ENCODE results near the gene COLEC12.

The COLEC12 gene

GRCh38 chr18:507636-508035 lies 7.1 kb upstream of the COLEC12 start:
- no peak for DNase-seq (ENCODE audit: low read depth, low spot score)
- H3K4me3 ChIP-seq (ENCODE audit: low read length), result no peak overlapping the region

DNA sequence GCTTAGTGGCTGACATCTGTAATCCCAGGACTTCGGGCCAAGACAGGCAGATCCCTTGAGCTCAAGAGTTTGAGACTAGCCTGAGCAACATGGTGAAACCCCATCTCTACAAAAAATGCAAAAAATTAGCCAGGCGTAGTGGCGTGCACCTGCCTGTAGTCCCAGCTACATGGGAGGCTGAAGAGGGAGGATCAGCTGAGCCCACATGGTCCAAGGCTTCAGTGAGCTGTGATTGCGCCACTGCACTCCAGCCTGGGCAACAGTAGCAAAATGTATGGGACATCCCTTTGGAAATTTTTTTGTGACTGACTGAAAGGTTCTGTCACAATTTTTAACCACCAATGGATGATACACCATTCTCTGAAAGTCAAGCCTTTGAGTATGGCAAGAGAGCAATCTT lies 6.3 kb upstream of the COLEC12 start:
- no peak for DNase-seq (ENCODE audit: low read depth, low spot score)
- H3K4me3 ChIP-seq (ENCODE audit: low read length), result no peak overlapping the region

DNA sequence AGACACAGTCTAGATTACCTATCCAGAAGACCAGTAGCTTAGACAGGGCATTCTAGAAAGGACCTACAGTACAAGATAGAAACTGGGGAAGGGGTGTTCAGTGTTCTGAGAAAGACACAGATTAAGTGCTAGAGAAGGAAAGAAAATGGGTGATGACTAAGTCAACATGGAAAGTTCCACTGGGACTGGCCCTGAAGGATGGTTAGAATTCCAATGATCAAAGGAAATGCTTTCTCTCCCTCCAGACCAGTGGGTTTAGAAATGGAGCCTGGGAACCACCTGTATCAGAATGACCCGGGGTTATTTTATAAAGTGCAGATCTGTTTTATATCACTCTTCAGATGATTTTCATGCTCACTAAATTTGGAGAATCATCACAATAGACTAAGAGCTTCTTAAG lies 5.8 kb upstream of the COLEC12 start:
- DNase-seq (ENCODE audit: low read depth, low spot score), result no peak
- no peak overlapping the region for H3K4me3 ChIP-seq (ENCODE audit: low read length)

- no peak for DNase-seq (ENCODE audit: low read depth, low spot score)
- no peak overlapping the region for H3K4me3 ChIP-seq (ENCODE audit: low read length)
Observed at GRCh38 chr18:505483-506122, 5.1 kb upstream of the COLEC12 start.

GRCh38 chr18:501406-501714 lies 859 bp upstream of the COLEC12 start:
- no peak for DNase-seq (ENCODE audit: low read depth, low spot score)
- no peak overlapping the region for H3K4me3 ChIP-seq (ENCODE audit: low read length)

GRCh38 chr18:499776-500631 lies 497 bp downstream of the COLEC12 start:
- DNase-seq (ENCODE audit: low read depth, low spot score), result no peak
- H3K4me3 ChIP-seq (ENCODE audit: low read length), result no peak overlapping the region

GRCh38 chr18:498931-499775 lies 1.3 kb downstream of the COLEC12 start:
- DNase-seq (ENCODE audit: low read depth, low spot score), result no peak
- H3K4me3 ChIP-seq (ENCODE audit: low read length), result no peak overlapping the region

GRCh38 chr18:497688-498087 lies 2.8 kb downstream of the COLEC12 start:
- no peak for DNase-seq (ENCODE audit: low read depth, low spot score)
- H3K4me3 ChIP-seq (ENCODE audit: low read length), result no peak overlapping the region

- H3K4me3 ChIP-seq (ENCODE audit: low read length), result no peak overlapping the region
- DNase-seq (ENCODE audit: low read depth, low spot score), result no peak
Observed at GRCh38 chr18:495452-495851, 5.0 kb downstream of the COLEC12 start.

DNA sequence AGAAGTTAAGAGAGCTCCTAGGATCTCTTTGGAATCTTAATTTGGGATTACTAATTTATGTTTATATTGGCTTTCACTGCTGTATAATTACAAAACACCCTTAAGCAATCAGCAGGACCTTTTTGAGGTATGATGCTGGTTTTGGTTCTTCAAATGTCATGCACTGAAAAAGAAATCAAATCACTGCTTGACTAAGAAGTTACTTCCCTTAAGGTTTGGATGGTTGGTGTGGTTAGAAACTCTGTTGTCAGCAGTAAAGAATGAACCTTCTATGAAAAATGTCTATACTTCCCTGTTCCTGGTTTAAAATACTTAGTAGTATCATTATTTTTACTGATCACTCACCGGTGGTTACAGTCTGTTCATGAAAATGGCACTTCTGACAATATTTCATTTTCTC lies 5.5 kb downstream of the COLEC12 start:
- no peak overlapping the region for H3K4me3 ChIP-seq (ENCODE audit: low read length)
- DNase-seq (ENCODE audit: low read depth, low spot score), result no peak

DNA sequence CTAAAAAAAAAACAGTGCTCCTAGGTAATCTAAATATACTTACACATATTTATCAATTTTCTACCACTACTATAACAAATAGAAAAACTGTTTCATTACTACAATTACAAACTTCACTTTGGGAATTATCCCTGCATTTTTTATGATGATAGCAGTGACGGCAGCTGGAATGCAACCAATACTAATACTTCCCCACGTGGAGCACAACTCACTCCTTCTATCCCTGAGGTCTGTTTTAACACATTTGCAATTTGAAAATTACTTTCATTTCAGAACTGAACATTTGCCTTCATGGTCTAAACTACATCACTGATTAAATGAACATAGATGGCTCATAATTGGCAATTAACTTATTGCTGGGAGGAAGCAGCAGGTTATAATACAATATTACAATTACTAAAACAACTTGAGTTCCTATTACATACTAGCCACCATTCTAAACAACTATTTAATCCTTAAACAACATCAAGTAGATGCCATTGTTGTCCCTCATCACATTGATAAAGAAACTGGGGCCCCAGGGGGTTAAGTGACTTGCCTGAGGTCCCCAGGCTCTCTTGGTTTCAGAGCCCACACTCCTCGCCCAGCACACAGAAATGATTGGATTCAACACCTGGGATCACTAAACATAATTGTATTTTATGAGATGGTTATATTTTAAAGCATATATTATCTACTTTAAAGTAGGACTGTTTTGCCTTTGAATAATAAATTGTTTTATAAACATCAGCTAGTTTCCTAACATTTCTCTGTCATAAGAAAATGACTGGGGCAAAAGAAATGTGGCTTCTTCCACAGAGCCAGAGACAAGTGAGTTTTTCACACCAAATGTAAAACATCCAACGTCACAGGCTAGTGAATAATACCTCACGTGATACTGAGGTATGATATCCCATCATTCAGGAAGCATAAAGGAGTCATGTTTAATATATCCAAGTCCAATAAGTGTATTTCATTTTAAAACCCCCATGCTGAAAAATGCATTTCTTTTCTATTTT lies 6.2 kb downstream of the COLEC12 start:
- H3K4me3 ChIP-seq (ENCODE audit: low read length), result no peak overlapping the region
- no peak for DNase-seq (ENCODE audit: low read depth, low spot score)

- H3K4me3 ChIP-seq (ENCODE audit: low read length), result no peak overlapping the region
- no peak for DNase-seq (ENCODE audit: low read depth, low spot score)
Observed at GRCh38 chr18:492451-492850, 8.1 kb downstream of the COLEC12 start.

DNA sequence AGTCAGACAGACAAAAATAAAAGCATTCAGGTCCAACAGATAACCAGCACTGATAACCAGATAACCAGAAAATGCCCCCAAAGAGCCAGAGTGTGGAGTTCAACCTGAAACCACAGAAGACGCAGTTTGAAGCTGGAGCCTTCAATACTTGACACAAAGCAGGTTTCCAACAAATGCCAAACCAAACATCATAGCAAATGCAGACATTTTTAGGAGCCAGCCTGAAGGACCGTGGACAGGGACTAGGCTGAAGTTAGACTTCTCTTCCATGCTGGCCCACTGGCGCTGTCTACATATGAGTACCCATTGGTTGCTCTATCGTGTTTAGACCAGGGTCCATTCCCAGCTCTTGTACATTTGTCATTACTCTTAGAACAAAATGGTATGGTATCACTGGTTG lies 9.9 kb downstream of the COLEC12 start:
- DNase-seq (ENCODE audit: low read depth, low spot score), result no peak
- no peak overlapping the region for H3K4me3 ChIP-seq (ENCODE audit: low read length)

DNA sequence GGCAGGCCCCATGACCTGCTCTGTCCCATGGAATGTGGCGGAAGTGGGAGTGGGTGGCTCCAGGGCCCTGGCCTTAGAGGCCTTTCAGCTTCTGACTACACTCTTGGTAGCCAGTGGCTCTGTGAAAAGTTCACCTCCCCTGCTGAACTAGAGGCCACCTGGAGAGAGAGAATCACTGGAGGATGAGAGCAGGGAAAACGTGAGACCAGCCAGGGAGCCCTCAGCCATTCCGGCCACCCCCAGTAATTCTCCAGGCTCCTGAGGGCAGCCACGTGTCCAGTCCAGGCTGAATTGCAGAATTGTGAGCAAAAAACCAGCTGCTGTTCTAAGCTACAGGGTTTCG lies 10.5 kb downstream of the COLEC12 start:
- no peak overlapping the region for H3K4me3 ChIP-seq (ENCODE audit: low read length)
- DNase-seq (ENCODE audit: low read depth, low spot score), result no peak

GRCh38 chr18:489244-490023 lies 11.1 kb downstream of the COLEC12 start:
- no peak for DNase-seq (ENCODE audit: low read depth, low spot score)
- no peak overlapping the region for H3K4me3 ChIP-seq (ENCODE audit: low read length)

GRCh38 chr18:486929-487740 lies 13.4 kb downstream of the COLEC12 start:
- DNase-seq (ENCODE audit: low read depth, low spot score), result no peak
- no peak overlapping the region for H3K4me3 ChIP-seq (ENCODE audit: low read length)

GRCh38 chr18:484749-485464 lies 15.6 kb downstream of the COLEC12 start:
- H3K4me3 ChIP-seq (ENCODE audit: low read length), result no peak overlapping the region
- DNase-seq (ENCODE audit: low read depth, low spot score), result peak; percentile 45

All from Jurkat, Clone E6-1 (cell line).